Measurements from ENCODE around the gene TATDN3.

- no peak for TF ChIP-seq POLR2AphosphoS5 (IDR thresholded peaks at IDR 0.05; ENCODE audit: low read depth, low read length)
- TF ChIP-seq POLR2A (IDR thresholded peaks at IDR 0.05; ENCODE audit: low read depth, low read length) = no peak
- no peak for TF ChIP-seq SPI1 (IDR thresholded peaks at IDR 0.05; ENCODE audit: low read depth, low read length)
These were observed 37.0 kb upstream of the TATDN3 start for GRCh38 chr1:212754680-212755079.

All from GM12891 (cell line).